Activated T-helper 1 cell treated with Interleukin-2 at 50 U/mL for 16 hours (primary cell): ENCODE measurements around the gene ADPRHL1.
"Not testable (repeated sequence)": the region's sequence is repeated elsewhere in the genome, so short reads cannot be mapped to it uniquely, and the experiment has no call there.

Source experiments
- DNase-seq: peaks from one replicate; pipeline ENCODE4 v3.0.0-alpha.2; 2020; ENCODE audit warnings: low read depth

The ADPRHL1 gene

GRCh38 chr13:113455384-113455783 is 2.1 kb upstream of the ADPRHL1 start:
- no peak for DNase-seq

- DNase-seq, result no peak
These were observed 1.6 kb upstream of the ADPRHL1 start for GRCh38 chr13:113454936-113455335.

GRCh38 chr13:113452466-113452865 is 822 bp downstream of the ADPRHL1 start:
- no peak for DNase-seq

GRCh38 chr13:113451951-113452421 is 1.3 kb downstream of the ADPRHL1 start:
- no peak for DNase-seq

- DNase-seq, result not testable (repeated sequence)
These were observed 2.2 kb downstream of the ADPRHL1 start for GRCh38 chr13:113450861-113451620.

- not testable (repeated sequence) for DNase-seq
These were observed 2.9 kb downstream of the ADPRHL1 start for GRCh38 chr13:113450348-113450744.

- DNase-seq, result no peak
These were observed 3.5 kb downstream of the ADPRHL1 start for GRCh38 chr13:113449693-113450347.

- no peak for DNase-seq
These were observed 4.2 kb downstream of the ADPRHL1 start for GRCh38 chr13:113448885-113449692.

GRCh38 chr13:113448545-113448884 is 4.8 kb downstream of the ADPRHL1 start:
- DNase-seq, result no peak

GRCh38 chr13:113447596-113447995 is 5.7 kb downstream of the ADPRHL1 start:
- DNase-seq, result no peak

- no peak for DNase-seq
These were observed 6.8 kb downstream of the ADPRHL1 start for GRCh38 chr13:113446488-113446854.

GRCh38 chr13:113445791-113446487 is 7.3 kb downstream of the ADPRHL1 start:
- DNase-seq, result no peak

GRCh38 chr13:113443991-113444390 is 9.3 kb downstream of the ADPRHL1 start:
- no peak for DNase-seq

GRCh38 chr13:113442985-113443362 is 10.3 kb downstream of the ADPRHL1 start:
- DNase-seq, result no peak

GRCh38 chr13:113442354-113442984 is 10.8 kb downstream of the ADPRHL1 start:
- no peak for DNase-seq

GRCh38 chr13:113441661-113442060 is 11.6 kb downstream of the ADPRHL1 start:
- no peak for DNase-seq

- DNase-seq, result no peak
These were observed 15.8 kb downstream of the ADPRHL1 start for GRCh38 chr13:113437408-113438010.

- DNase-seq, result not testable (repeated sequence)
These were observed 16.4 kb downstream of the ADPRHL1 start for GRCh38 chr13:113436866-113437265.

- not testable (repeated sequence) for DNase-seq
These were observed 17.4 kb downstream of the ADPRHL1 start for GRCh38 chr13:113435907-113436306.

- DNase-seq, result no peak
These were observed 19.8 kb downstream of the ADPRHL1 start for GRCh38 chr13:113433391-113433916.
